Measurements from ENCODE around the gene KCTD1. TPM values are rescaled to one million over a fixed set of nuclear protein-coding genes. Genes with fewer than 3 reads are reported as not detected.

Gene KCTD1
- total RNA-seq, 1 donor from 2014 or later = 29.5 TPM

Small RNAs within 50 kb of the gene (microRNA-seq; reads per million reads assigned to microRNA genes)
- not detected for gene MIR8057 (ENCODE audit: borderline number of aligned reads, unreplicated experiment)

Measured in progenitor cell of endocrine pancreas (in vitro differentiated cells).